ENCODE results near the gene ROR1. TPM values are rescaled to one million over a fixed set of nuclear protein-coding genes. Genes with fewer than 3 reads are reported as not detected.

The ROR1 gene
- total and polyA plus RNA-seq, 2 of the 4 experiments (the other 2 are of a cell fraction): 4.4 to 10.0 TPM

DNA sequence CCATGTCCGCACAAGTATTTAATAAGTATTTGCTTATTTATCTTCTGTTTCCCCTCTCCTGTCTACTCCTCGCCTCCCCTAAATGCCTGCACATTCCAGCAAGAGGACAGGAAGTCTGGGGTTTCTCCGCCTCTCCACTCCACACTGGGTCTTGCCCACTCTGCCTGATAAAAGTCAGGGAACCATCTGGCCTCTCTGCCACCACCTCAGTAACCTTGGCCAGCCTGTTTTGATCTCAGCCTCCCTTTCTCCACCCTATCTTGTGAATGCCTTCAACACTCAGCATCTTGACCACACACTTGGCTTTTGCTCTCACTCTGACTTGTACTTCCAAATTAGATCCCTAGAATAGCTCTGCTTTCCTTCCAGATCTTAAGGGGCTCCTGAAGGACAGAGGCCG, 264.3 kb downstream of the ROR1 start:
- dilution Hi-C loops (cut with HindIII; ENCODE audit: low sequenced_read_pairs, unreplicated experiment) (no loop called here), in situ Hi-C loops (cut with MboI; ENCODE audit: low sequenced_read_pairs) (no loop called here), intact Hi-C loops (cut with micrococcal nuclease) (loop anchor here (2.0 to 10.0 kb wide), 3 partner anchors 117 to 263 kb away; partner anchors contain the start of gene ROR1)
- Histone ChIP-seq H3K27ac (ENCODE audit: insufficient read depth, low read length) (peak overlapping the region; percentile 39; the same call in 1 of the 2 replicates), H2BK5ac (ENCODE audit: low read depth, low read length, poor library complexity, severe bottlenecking) (no peak overlapping the region), H3K23ac (ENCODE audit: low read depth, low read length) (0 out of 2 replicates have a peak overlapping the region, but pooled peaks have one; percentile 7), H3K36me3 (ENCODE audit: control insufficient read depth, insufficient read depth, low read length) (no peaks in the 10 kb centered on the region), H4K5ac (ENCODE audit: low read depth, low read length) (peak overlapping the region; percentile 40), H3K4me2 (ENCODE audit: low read depth, low read length) (no peak overlapping the region), H3K9ac (ENCODE audit: low read depth, low read length) (no peak overlapping the region), H3K9me1 (ENCODE audit: insufficient read depth, low read length) (peaks cover 20% of the 10 kb centered on the region), H3K9me3 (ENCODE audit: control insufficient read depth, insufficient read depth, low read length) (no peaks in the 10 kb centered on the region), H2BK120ac (ENCODE audit: low read depth, low read length) (peak overlapping the region; percentile 70), H3K18ac (ENCODE audit: low read depth, low read length) (peak overlapping the region; percentile 85), H3K27me3 (ENCODE audit: control insufficient read depth, insufficient read depth, low read length) (no peaks in the 10 kb centered on the region), H3K56ac (ENCODE audit: extremely low read depth, insufficient read depth, low read length) (no peak overlapping the region), H3K4me3 (ENCODE audit: insufficient read depth, low read depth, low read length) (no peak overlapping the region), H2AFZ (replicated peaks; ENCODE audit: low read length, poor library complexity) (peak overlapping the region; percentile 19), H3K4ac (ENCODE audit: low read depth, low read length) (peak overlapping the region; percentile 87), H3K79me1 (ENCODE audit: low read depth in 1 of 2, low read length in 2 of 2) (no peaks in the 10 kb centered on the region), H2BK20ac (ENCODE audit: low read depth, low read length) (peak overlapping the region; percentile 66), H3K14ac (replicated peaks; ENCODE audit: low read depth, low read length) (peak overlapping the region; percentile 75), H2BK15ac (ENCODE audit: low read depth, low read length) (peak overlapping the region; percentile 73), H4K91ac (ENCODE audit: insufficient read depth, low read depth, low read length) (peak overlapping the region; percentile 74; the same call in 1 of the 2 replicates), H2AK9ac (replicated peaks; ENCODE audit: low read depth, low read length, poor library complexity) (peak overlapping the region; percentile 38), H4K20me1 (ENCODE audit: insufficient read depth, low read length) (peaks cover 6% of the 10 kb centered on the region; the same call in 1 of the 2 replicates), H4K8ac (ENCODE audit: low read depth in 2 of 2, low read length in 2 of 2) (peak overlapping the region; percentile 22 to 67; a peak in 3 of 4 replicates), H2AK5ac (ENCODE audit: low read depth, low read length) (peak overlapping the region; percentile 72), H3K4me1 (ENCODE audit: control insufficient read depth, insufficient read depth, low read length) (peaks cover 20% of the 10 kb centered on the region)
- TF ChIP-seq RCOR1 (IDR thresholded peaks at IDR 0.05; ENCODE audit: insufficient replicate concordance, low read length) (no peak), RFX5 (IDR thresholded peaks at IDR 0.05; ENCODE audit: low read depth, low read length) (no peak), SMC3 (IDR thresholded peaks at IDR 0.05; ENCODE audit: low read depth, low read length) (no peak), CHD1 (IDR thresholded peaks at IDR 0.05; ENCODE audit: low read depth, low read length) (no peak), MAZ (IDR thresholded peaks at IDR 0.05; ENCODE audit: borderline replicate concordance, low read depth, low read length) (no peak), RAD21 (IDR thresholded peaks at IDR 0.05; ENCODE audit: low read length) (no peak), MXI1 (IDR thresholded peaks at IDR 0.05; ENCODE audit: borderline replicate concordance, low read depth, low read length) (no peak), CEBPB (IDR thresholded peaks at IDR 0.05; ENCODE audit: low read depth, low read length) (no peak), BHLHE40 (IDR thresholded peaks at IDR 0.05; ENCODE audit: low read depth, low read length) (no peak), FOS (IDR thresholded peaks at IDR 0.05; ENCODE audit: low read depth, low read length) (no peak), NFE2L2 (IDR thresholded peaks at IDR 0.05; ENCODE audit: low read depth, low read length) (no peak)
- TF ChIP-seq, protein P1, sequence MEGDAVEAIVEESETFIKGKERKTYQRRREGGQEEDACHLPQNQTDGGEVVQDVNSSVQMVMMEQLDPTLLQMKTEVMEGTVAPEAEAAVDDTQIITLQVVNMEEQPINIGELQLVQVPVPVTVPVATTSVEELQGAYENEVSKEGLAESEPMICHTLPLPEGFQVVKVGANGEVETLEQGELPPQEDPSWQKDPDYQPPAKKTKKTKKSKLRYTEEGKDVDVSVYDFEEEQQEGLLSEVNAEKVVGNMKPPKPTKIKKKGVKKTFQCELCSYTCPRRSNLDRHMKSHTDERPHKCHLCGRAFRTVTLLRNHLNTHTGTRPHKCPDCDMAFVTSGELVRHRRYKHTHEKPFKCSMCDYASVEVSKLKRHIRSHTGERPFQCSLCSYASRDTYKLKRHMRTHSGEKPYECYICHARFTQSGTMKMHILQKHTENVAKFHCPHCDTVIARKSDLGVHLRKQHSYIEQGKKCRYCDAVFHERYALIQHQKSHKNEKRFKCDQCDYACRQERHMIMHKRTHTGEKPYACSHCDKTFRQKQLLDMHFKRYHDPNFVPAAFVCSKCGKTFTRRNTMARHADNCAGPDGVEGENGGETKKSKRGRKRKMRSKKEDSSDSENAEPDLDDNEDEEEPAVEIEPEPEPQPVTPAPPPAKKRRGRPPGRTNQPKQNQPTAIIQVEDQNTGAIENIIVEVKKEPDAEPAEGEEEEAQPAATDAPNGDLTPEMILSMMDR (conservative IDR thresholded peaks at IDR 0.05; ENCODE audit: low read depth, low read length): no peak
- TF ChIP-seq, protein P2, sequence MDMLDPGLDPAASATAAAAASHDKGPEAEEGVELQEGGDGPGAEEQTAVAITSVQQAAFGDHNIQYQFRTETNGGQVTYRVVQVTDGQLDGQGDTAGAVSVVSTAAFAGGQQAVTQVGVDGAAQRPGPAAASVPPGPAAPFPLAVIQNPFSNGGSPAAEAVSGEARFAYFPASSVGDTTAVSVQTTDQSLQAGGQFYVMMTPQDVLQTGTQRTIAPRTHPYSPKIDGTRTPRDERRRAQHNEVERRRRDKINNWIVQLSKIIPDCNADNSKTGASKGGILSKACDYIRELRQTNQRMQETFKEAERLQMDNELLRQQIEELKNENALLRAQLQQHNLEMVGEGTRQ (IDR thresholded peaks at IDR 0.05; ENCODE audit: low read depth, low read length): no peak
- ATAC-seq (ENCODE audit: low read depth) (no peak), DNase-seq (no peak)
- WGBS, 2 experiments (ENCODE audit: extremely low coverage in 2 of 2, insufficient read length in 1 of 2): 58% methylated on average over 2 of the region's 4 CpGs; no CpG with 5 or more reads in 1 of the 2 experiments
- CTCF ChIA-PET: no interaction called here
- no TSS peak for BruUV-seq (replicated peaks)
- POLR2A ChIA-PET (ENCODE audit: unreplicated experiment): no interaction called here
